Stomach (tissue), 4 donors: ENCODE results near the gene HSDL2.

ENCODE experiments used
- EP300 ChIP-seq: sonication (generic); formaldehyde crosslinking; IDR thresholded peaks from one replicate; pipeline ENCODE4 v1.6.1; 2017; ENCODE audit warnings: antibody characterized with exemption
- TF ChIP-seq, protein P1 (sequence below), 7 experiments: fragments of 450-650 bp in 4 of 7; fragments of 200-600 bp in 3 of 7; sonication (generic) in 3 of 7; IDR thresholded peaks; one replicate each; pipeline ENCODE4 v1.5.1; 2016 to 2019; ENCODE audit warnings: antibody characterized with exemption in 7 of 7, control low read depth in 2 of 7, mild to moderate bottlenecking in 1 of 7

DNA sequence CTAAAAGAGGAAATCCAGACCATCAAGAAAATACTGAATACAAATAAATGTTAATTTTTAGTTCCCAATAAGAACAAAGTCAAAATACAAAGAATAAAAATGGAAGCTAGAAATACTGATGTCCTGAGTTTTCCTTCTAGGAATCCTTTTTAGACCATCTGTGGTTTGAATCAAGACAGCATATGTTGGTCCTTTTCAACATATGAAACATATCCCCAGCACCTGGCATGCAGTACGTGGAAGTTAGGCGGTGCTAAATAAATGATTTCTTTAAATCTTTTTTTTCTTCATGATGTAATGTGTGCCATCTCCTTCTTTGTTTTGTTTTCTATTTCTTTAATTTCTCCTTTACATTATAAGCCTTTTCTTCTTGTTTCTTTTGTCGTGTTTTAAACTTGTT, 140.7 kb downstream of the HSDL2 start:
- TF ChIP-seq, protein P1, sequence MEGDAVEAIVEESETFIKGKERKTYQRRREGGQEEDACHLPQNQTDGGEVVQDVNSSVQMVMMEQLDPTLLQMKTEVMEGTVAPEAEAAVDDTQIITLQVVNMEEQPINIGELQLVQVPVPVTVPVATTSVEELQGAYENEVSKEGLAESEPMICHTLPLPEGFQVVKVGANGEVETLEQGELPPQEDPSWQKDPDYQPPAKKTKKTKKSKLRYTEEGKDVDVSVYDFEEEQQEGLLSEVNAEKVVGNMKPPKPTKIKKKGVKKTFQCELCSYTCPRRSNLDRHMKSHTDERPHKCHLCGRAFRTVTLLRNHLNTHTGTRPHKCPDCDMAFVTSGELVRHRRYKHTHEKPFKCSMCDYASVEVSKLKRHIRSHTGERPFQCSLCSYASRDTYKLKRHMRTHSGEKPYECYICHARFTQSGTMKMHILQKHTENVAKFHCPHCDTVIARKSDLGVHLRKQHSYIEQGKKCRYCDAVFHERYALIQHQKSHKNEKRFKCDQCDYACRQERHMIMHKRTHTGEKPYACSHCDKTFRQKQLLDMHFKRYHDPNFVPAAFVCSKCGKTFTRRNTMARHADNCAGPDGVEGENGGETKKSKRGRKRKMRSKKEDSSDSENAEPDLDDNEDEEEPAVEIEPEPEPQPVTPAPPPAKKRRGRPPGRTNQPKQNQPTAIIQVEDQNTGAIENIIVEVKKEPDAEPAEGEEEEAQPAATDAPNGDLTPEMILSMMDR (IDR thresholded peaks at IDR 0.05) = no peak
- no peak for TF ChIP-seq EP300
